Naive thymus-derived CD4-positive, alpha-beta T cell (primary cell): ENCODE results near the gene MADD. TPM values are rescaled to one million over a fixed set of nuclear protein-coding genes. Genes with fewer than 3 reads are reported as not detected.

Source experiments
- ATAC-seq: fragments of 150-1000 bp; cut with Tn5 transposase; 2 replicates; pipeline ENCODE4 v1.10.0; 2021; ENCODE audit warnings: mild to moderate bottlenecking, moderate library complexity
- CTCF ChIA-PET: fragments of 350-600 bp; sonication (Branson Sonifier 250); formaldehyde crosslinking; loops from one replicate; lab custom pipeline; 2021; ENCODE audit warnings: antibody characterized with exemption; lab: Charles Lee
- POLR2A ChIA-PET: fragments of 350-600 bp; sonication (Branson Sonifier 250); formaldehyde crosslinking; loops from one replicate; lab custom pipeline; 2021; ENCODE audit warnings: antibody characterized with exemption, inconsistent platforms; lab: Charles Lee
- DNase-seq, 9 donors: peaks; one replicate each; pipeline versions ENCODE4 v3.0.0 to v3.0.0-alpha.2; 2020 to 2022; ENCODE audit warnings: mixed read lengths in 1 of 9
- H3K27ac ChIP-seq: one replicate; pipeline ENCODE4 v1.7.0; 2013; ENCODE audit warnings: mild to moderate bottlenecking, low read depth, low read length, moderate library complexity
- H3K27me3 ChIP-seq, 2 donors: one replicate each; pipeline ENCODE4 v1.7.0; 2013; ENCODE audit warnings: low read length in 2 of 2, mild to moderate bottlenecking in 2 of 2, moderate library complexity in 2 of 2; ENCODE audit not compliant: control insufficient read depth in 2 of 2, insufficient read depth in 2 of 2
- H3K36me3 ChIP-seq, 3 experiments: 1 replicate in 2 of 3; 2 replicates in 1 of 3; pipeline ENCODE4 v1.7.0; 2013; ENCODE audit warnings: low read length in 3 of 3, mild to moderate bottlenecking in 3 of 3, moderate library complexity in 1 of 3; ENCODE audit not compliant: insufficient read depth in 3 of 3, control insufficient read depth in 2 of 3
- H3K4me1 ChIP-seq, 2 donors: one replicate each; pipeline ENCODE4 v1.7.0; 2013; ENCODE audit warnings: low read length in 2 of 2, mild to moderate bottlenecking in 2 of 2, moderate library complexity in 1 of 2; ENCODE audit not compliant: control insufficient read depth in 2 of 2, insufficient read depth in 2 of 2
- H3K4me3 ChIP-seq: 2 replicates; pipeline ENCODE4 v1.7.0; 2013; ENCODE audit warnings: mild to moderate bottlenecking, low read length
- H3K9me3 ChIP-seq, 3 experiments: 1 replicate in 2 of 3; 2 replicates in 1 of 3; pipeline ENCODE4 v1.7.0; 2013; ENCODE audit warnings: low read length in 3 of 3; ENCODE audit not compliant: control insufficient read depth in 2 of 3
- H3K27ac Mint-ChIP-seq, 9 donors: one replicate each; pipeline ENCODE4 v1.8.0; 2020 to 2022; ENCODE audit warnings: mixed read lengths in 9 of 9, mild to moderate bottlenecking in 8 of 9, moderate library complexity in 5 of 9, inconsistent platforms in 2 of 9
- H3K27me3 Mint-ChIP-seq, 5 donors: one replicate each; pipeline ENCODE4 v1.8.0; 2021 to 2022; ENCODE audit warnings: mixed read lengths in 5 of 5, mild to moderate bottlenecking in 1 of 5
- H3K36me3 Mint-ChIP-seq, 5 donors: one replicate each; pipeline ENCODE4 v1.8.0; 2020 to 2022; ENCODE audit warnings: mixed read lengths in 5 of 5, mild to moderate bottlenecking in 3 of 5, inconsistent platforms in 1 of 5
- H3K4me1 Mint-ChIP-seq, 7 donors: one replicate each; pipeline ENCODE4 v1.8.0; 2020 to 2022; ENCODE audit warnings: mixed read lengths in 7 of 7, mild to moderate bottlenecking in 3 of 7, inconsistent platforms in 1 of 7
- H3K4me3 Mint-ChIP-seq, 10 donors: one replicate each; pipeline ENCODE4 v1.8.0; 2020 to 2022; ENCODE audit warnings: mild to moderate bottlenecking in 10 of 10, mixed read lengths in 10 of 10, moderate library complexity in 6 of 10, inconsistent platforms in 2 of 10
- H3K9me3 Mint-ChIP-seq, 11 donors: one replicate each; pipeline ENCODE4 v1.8.0; 2020 to 2022; ENCODE audit warnings: mixed read lengths in 11 of 11, mild to moderate bottlenecking in 4 of 11, inconsistent platforms in 1 of 11, moderate library complexity in 1 of 11
- intact Hi-C, 2 donors: fragments of 100-400 bp; cut with micrococcal nuclease; formaldehyde crosslinking; loops; one replicate each; pipeline ENCODE4 v1.15.1; 2023
- polyA plus RNA-seq, 2 donors: library from polyadenylated mRNA; unstranded; fragments of 300-500 nt; fragmentation: Illumina TruSeq; gene quantifications; one replicate each; pipeline ENCODE4 v1.2.3, GENCODE V29; 2021
- total RNA-seq, 6 experiments: library from RNA in 5 of 6; stranded (reverse) in 5 of 6; gene quantifications; 1 replicate in 5 of 6; 2 replicates in 1 of 6; pipeline ENCODE4 v1.2.3 and lab custom pipeline; 2021 to 2026

MADD gene
- total and polyA plus RNA-seq, 7 experiments from 2014 or later: 18.7 to 150 (median 117) TPM

- ChIA-PET POLR2A (no interaction called here), CTCF (no interaction called here)
- intact Hi-C loops: no loop called here
- Mint-ChIP-seq H3K36me3 (peaks cover 25 to 67% (median 39%) of the 10 kb centered on the region in 5 donors), H3K9me3 (no peaks in the 10 kb centered on the region), H3K4me1 (no peaks in the 10 kb centered on the region), H3K27me3 (no peaks in the 10 kb centered on the region), H3K4me3 (no peak overlapping the region), H3K27ac (no peak overlapping the region)
- no peak overlapping the region for H3K4me3 ChIP-seq
- no peaks in the 10 kb centered on the region for H3K4me1 ChIP-seq
- H3K27me3 ChIP-seq: no peaks in the 10 kb centered on the region
- DNase-seq (no peak), ATAC-seq (no peak)
- H3K27ac ChIP-seq: no peak overlapping the region
- H3K36me3 ChIP-seq: peaks cover 31 to 87% (median 42%) of the 10 kb centered on the region in 3 experiments
- H3K9me3 ChIP-seq: no peaks in the 10 kb centered on the region
Measured at GRCh38 chr11:47289856-47290255, 19.9 kb downstream of the MADD start.

- peaks cover 15 to 84% (median 24%) of the 10 kb centered on the region in 3 experiments for H3K36me3 ChIP-seq
- Mint-ChIP-seq H3K4me1 (no peaks in the 10 kb centered on the region), H3K36me3 (peaks cover 21 to 72% (median 46%) of the 10 kb centered on the region in 5 donors), H3K27me3 (no peaks in the 10 kb centered on the region), H3K4me3 (no peak overlapping the region), H3K27ac (peak overlapping the region in 1 of 9 donors; percentile 66), H3K9me3 (peaks cover 0 to 11% (median 0%) of the 10 kb centered on the region in 11 donors)
- DNase-seq: no peak
- H3K27ac ChIP-seq: no peak overlapping the region
- H3K4me3 ChIP-seq: no peak overlapping the region
- H3K9me3 ChIP-seq: no peaks in the 10 kb centered on the region
- ATAC-seq: no peak
- no peaks in the 10 kb centered on the region for H3K27me3 ChIP-seq
- intact Hi-C loops: no loop called here
- H3K4me1 ChIP-seq: no peaks in the 10 kb centered on the region
- POLR2A ChIA-PET: no interaction called here
- CTCF ChIA-PET: no interaction called here
Measured at GRCh38 chr11:47295385-47295784, 25.5 kb downstream of the MADD start.

GRCh38 chr11:47296045-47296444 lies 26.1 kb downstream of the MADD start:
- POLR2A ChIA-PET: no interaction called here
- H3K4me3 Mint-ChIP-seq: no peak overlapping the region
- CTCF ChIA-PET: interaction anchor here (0.6 to 0.7 kb wide), 2 partner anchors 635 to 1210 kb away, joined by 3 read pairs; no protein-coding TSS in a partner anchor
- H3K27me3 Mint-ChIP-seq: no peaks in the 10 kb centered on the region
- Histone ChIP-seq H3K9me3 (no peaks in the 10 kb centered on the region), H3K27ac (no peak overlapping the region), H3K4me1 (no peaks in the 10 kb centered on the region), H3K4me3 (no peak overlapping the region), H3K36me3 (peaks cover 9 to 78% (median 19%) of the 10 kb centered on the region in 3 experiments), H3K27me3 (no peaks in the 10 kb centered on the region)
- ATAC-seq: no peak
- peak overlapping the region in 2 of 9 donors; percentile 14 to 66 for H3K27ac Mint-ChIP-seq
- H3K4me1 Mint-ChIP-seq: peaks cover 0 to under 1% (median 0%) of the 10 kb centered on the region in 7 donors
- intact Hi-C loops: no loop called here
- DNase-seq: no peak
- H3K9me3 Mint-ChIP-seq: peaks cover 0 to 11% (median 0%) of the 10 kb centered on the region in 11 donors
- peaks cover 18 to 71% (median 50%) of the 10 kb centered on the region in 5 donors for H3K36me3 Mint-ChIP-seq

GRCh38 chr11:47299078-47299477 lies 29.1 kb downstream of the MADD start:
- Histone ChIP-seq H3K36me3 (peaks cover 14 to 79% (median 19%) of the 10 kb centered on the region in 3 experiments), H3K4me3 (no peak overlapping the region), H3K9me3 (peaks cover 0 to 7% (median 0%) of the 10 kb centered on the region in 3 experiments), H3K4me1 (no peaks in the 10 kb centered on the region), H3K27me3 (no peaks in the 10 kb centered on the region), H3K27ac (no peak overlapping the region)
- peak overlapping the region in 3 of 9 donors; percentile 28 to 38 (median 36) for H3K27ac Mint-ChIP-seq
- intact Hi-C loops: no loop called here
- H3K27me3 Mint-ChIP-seq: no peaks in the 10 kb centered on the region
- DNase-seq (no peak), ATAC-seq (no peak)
- ChIA-PET POLR2A (no interaction called here), CTCF (no interaction called here)
- H3K4me1 Mint-ChIP-seq: peaks cover 0 to 11% (median 0%) of the 10 kb centered on the region in 7 donors
- H3K4me3 Mint-ChIP-seq: no peak overlapping the region
- peaks cover 0 to 28% (median 12%) of the 10 kb centered on the region in 11 donors for H3K9me3 Mint-ChIP-seq
- peaks cover 19 to 78% (median 67%) of the 10 kb centered on the region in 5 donors for H3K36me3 Mint-ChIP-seq

- H3K27ac Mint-ChIP-seq: peak overlapping the region in 1 of 9 donors; percentile 55
- Histone ChIP-seq H3K4me1 (no peaks in the 10 kb centered on the region), H3K4me3 (no peak overlapping the region), H3K27me3 (no peaks in the 10 kb centered on the region), H3K9me3 (peaks cover 0 to 7% (median 0%) of the 10 kb centered on the region in 3 experiments), H3K36me3 (peaks cover 26 to 90% (median 34%) of the 10 kb centered on the region in 3 experiments), H3K27ac (no peak overlapping the region)
- H3K9me3 Mint-ChIP-seq: peaks cover 0 to 28% (median 12%) of the 10 kb centered on the region in 11 donors
- peaks cover 17 to 74% (median 67%) of the 10 kb centered on the region in 5 donors for H3K36me3 Mint-ChIP-seq
- intact Hi-C loops: no loop called here
- ChIA-PET POLR2A (no interaction called here), CTCF (no interaction called here)
- peaks cover 0 to 15% (median 0%) of the 10 kb centered on the region in 7 donors for H3K4me1 Mint-ChIP-seq
- ATAC-seq: no peak
- no peaks in the 10 kb centered on the region for H3K27me3 Mint-ChIP-seq
- no peak for DNase-seq
- H3K4me3 Mint-ChIP-seq: peak overlapping the region in 2 of 10 donors; percentile 10 to 12
Measured at GRCh38 chr11:47302853-47303252, 32.9 kb downstream of the MADD start.

GRCh38 chr11:47305734-47306483 lies 36.0 kb downstream of the MADD start:
- no peak overlapping the region for H3K4me3 ChIP-seq
- H3K27me3 ChIP-seq: no peaks in the 10 kb centered on the region
- Mint-ChIP-seq H3K9me3 (peaks cover 0 to 28% (median 12%) of the 10 kb centered on the region in 11 donors), H3K4me3 (no peak overlapping the region), H3K27ac (peak overlapping the region in 1 of 9 donors; percentile 9), H3K4me1 (peaks cover 0 to 15% (median 0%) of the 10 kb centered on the region in 7 donors), H3K36me3 (peaks cover 9 to 58% (median 47%) of the 10 kb centered on the region in 5 donors), H3K27me3 (no peaks in the 10 kb centered on the region)
- ChIA-PET CTCF (no interaction called here), POLR2A (no interaction called here)
- peaks cover 32 to 95% (median 50%) of the 10 kb centered on the region in 3 experiments for H3K36me3 ChIP-seq
- H3K9me3 ChIP-seq: peaks cover 0 to 7% (median 0%) of the 10 kb centered on the region in 3 experiments
- DNase-seq (no peak), ATAC-seq (no peak)
- H3K27ac ChIP-seq: no peak overlapping the region
- intact Hi-C loops: no loop called here
- H3K4me1 ChIP-seq: no peaks in the 10 kb centered on the region
